Measurements from ENCODE around the gene RTN3.

The RTN3 gene

DNA sequence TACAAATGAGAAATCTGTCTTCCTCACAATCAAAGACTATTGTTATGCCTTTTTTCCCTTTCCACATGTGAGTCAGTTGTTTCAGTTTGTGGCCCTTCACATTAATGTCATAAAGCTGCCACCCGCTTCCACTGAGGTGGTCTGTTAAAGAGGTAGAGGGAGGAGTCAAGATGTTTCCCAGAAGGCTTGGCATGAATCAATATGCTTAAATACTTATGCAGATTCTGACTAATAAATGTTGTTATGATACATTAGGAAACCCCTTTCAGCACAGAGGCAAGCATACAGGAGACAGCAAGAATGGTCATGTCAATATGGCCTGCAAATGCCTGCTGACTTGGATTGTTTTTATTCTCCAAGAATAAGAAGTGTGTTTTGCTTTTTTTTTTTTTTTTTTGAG lies 6.5 kb downstream of the RTN3 start:
- Mint-ChIP-seq H3K9me3 (no peaks in the 10 kb centered on the region), H3K36me3 (ENCODE audit: low read depth) (peaks cover 18% of the 10 kb centered on the region), H3K27me3 (ENCODE audit: low read depth, poor library complexity) (no peaks in the 10 kb centered on the region), H3K4me3 (no peak overlapping the region), H3K4me1 (peaks cover 49% of the 10 kb centered on the region), H3K27ac (peak overlapping the region; percentile 17)
- DNase-seq = no peak
- TF ChIP-seq, protein P1, sequence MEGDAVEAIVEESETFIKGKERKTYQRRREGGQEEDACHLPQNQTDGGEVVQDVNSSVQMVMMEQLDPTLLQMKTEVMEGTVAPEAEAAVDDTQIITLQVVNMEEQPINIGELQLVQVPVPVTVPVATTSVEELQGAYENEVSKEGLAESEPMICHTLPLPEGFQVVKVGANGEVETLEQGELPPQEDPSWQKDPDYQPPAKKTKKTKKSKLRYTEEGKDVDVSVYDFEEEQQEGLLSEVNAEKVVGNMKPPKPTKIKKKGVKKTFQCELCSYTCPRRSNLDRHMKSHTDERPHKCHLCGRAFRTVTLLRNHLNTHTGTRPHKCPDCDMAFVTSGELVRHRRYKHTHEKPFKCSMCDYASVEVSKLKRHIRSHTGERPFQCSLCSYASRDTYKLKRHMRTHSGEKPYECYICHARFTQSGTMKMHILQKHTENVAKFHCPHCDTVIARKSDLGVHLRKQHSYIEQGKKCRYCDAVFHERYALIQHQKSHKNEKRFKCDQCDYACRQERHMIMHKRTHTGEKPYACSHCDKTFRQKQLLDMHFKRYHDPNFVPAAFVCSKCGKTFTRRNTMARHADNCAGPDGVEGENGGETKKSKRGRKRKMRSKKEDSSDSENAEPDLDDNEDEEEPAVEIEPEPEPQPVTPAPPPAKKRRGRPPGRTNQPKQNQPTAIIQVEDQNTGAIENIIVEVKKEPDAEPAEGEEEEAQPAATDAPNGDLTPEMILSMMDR (IDR thresholded peaks at IDR 0.05) = no peak

DNA sequence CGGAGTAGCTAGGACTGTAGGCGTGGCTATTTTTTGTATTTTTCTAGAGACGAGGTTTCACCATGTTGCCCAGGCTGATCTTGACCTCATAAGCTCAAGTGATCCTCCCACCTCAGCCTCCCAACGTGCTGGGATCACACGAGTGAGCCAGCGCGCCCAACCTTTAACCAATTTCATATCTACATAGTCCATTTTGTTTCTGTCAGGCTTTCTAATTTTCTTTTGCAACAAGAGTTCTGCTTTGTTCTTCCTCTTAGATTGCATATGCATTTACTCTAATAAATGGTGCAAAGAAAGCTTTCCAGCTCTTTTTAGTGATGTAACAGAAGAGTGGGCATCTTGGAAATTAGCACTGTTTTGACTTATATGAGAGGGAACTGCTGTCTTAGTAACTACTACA lies 13.3 kb downstream of the RTN3 start:
- H3K4me3 Mint-ChIP-seq = no peak overlapping the region
- TF ChIP-seq, protein P1 (IDR thresholded peaks at IDR 0.05) = no peak
- peaks cover 16% of the 10 kb centered on the region for H3K36me3 Mint-ChIP-seq (ENCODE audit: low read depth)
- H3K27me3 Mint-ChIP-seq (ENCODE audit: low read depth, poor library complexity) = no peaks in the 10 kb centered on the region
- H3K4me1 Mint-ChIP-seq = peaks cover 27% of the 10 kb centered on the region
- DNase-seq = no peak
- H3K27ac Mint-ChIP-seq = no peak overlapping the region
- H3K9me3 Mint-ChIP-seq = no peaks in the 10 kb centered on the region

DNA sequence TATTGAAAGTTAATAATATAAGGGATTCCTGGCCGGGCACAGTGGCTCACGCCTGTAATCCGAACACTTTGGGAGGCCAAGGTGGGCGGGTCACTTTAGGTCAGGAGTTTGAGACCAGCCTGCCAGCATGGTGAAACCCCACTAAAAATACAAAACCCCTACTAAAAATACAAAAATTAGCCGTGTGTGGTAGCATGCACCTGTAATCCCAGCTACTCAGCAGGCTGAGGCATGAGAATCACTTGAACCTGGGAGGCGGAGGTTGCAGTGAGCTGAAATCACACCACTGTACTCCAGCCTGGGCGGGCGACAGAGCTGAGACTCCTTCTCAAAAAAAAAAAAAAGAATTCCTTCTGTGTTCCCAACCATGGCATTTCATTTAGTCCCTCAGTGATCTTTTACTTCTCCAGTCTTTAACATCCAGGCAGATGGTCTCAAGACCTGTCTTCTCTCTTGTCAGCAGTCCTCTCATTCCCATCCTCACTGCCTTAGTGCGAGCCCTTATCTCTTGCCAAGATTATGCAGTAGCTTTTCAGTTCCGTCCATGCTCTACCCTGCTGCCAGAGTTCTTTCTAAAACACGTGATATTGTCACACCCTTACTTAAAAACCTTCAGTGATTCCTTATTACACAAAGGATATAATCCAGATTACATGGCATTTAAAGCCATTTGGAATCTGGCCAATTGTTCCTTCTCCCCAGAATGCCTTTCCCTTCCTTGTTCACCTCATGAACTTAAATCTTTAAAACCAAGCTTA lies 17.9 kb downstream of the RTN3 start:
- peaks cover 26% of the 10 kb centered on the region for H3K36me3 Mint-ChIP-seq (ENCODE audit: low read depth)
- H3K4me1 Mint-ChIP-seq = peaks cover 10% of the 10 kb centered on the region
- no peak overlapping the region for H3K4me3 Mint-ChIP-seq
- TF ChIP-seq, protein P1 (IDR thresholded peaks at IDR 0.05) = no peak
- peaks cover 3% of the 10 kb centered on the region for H3K27me3 Mint-ChIP-seq (ENCODE audit: low read depth, poor library complexity)
- H3K27ac Mint-ChIP-seq = peak overlapping the region; percentile 7
- DNase-seq = no peak
- H3K9me3 Mint-ChIP-seq = peaks cover 9% of the 10 kb centered on the region

DNA sequence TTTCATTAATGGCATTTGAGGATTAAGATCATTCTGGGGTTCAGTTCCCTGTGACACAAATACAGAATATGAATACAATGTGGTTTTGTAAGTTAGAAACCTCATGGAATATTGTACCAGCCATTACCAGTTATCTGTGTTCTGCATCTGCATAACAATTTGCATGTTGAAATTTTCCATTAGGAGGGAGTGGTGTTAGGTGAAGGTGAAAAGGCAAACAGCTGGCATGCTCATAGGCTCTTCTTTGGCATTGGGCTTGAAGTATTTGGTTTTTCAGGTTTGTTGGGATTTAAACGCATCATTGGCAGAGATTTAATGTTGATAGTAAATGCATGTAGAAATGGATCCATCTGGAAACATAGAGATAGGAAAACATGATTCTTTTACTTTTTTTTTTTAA lies 18.6 kb downstream of the RTN3 start:
- Mint-ChIP-seq H3K9me3 (peaks cover 9% of the 10 kb centered on the region), H3K36me3 (ENCODE audit: low read depth) (peaks cover 26% of the 10 kb centered on the region), H3K4me1 (peaks cover 10% of the 10 kb centered on the region), H3K27ac (no peak overlapping the region), H3K27me3 (ENCODE audit: low read depth, poor library complexity) (peaks cover 3% of the 10 kb centered on the region), H3K4me3 (no peak overlapping the region)
- TF ChIP-seq, protein P1 (IDR thresholded peaks at IDR 0.05) = no peak
- no peak for DNase-seq

DNA sequence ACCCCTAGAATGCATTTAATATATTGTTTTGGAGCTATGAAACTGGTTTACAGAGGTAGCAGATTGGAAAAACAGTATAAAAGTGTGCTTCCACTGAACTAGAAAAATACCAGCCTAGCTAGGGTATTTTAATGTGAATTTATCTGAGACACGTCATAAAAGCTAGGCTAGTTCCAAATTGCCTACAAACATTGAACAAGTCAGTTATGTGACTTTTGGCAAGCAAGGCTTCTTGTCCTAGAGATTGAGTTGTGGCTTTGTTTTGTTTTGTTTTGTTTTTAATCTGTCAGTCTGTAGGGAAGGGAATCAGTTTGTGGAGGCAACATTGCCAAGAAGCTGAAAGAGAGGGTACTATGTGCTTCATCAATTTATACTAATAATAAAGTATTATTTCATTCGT lies 24.2 kb downstream of the RTN3 start:
- H3K9me3 Mint-ChIP-seq = peaks cover 9% of the 10 kb centered on the region
- TF ChIP-seq, protein P1 (IDR thresholded peaks at IDR 0.05) = no peak
- no peak overlapping the region for H3K4me3 Mint-ChIP-seq
- H3K36me3 Mint-ChIP-seq (ENCODE audit: low read depth) = peaks cover 23% of the 10 kb centered on the region
- H3K27ac Mint-ChIP-seq = peak overlapping the region; percentile 58
- no peak for DNase-seq
- peaks cover 3% of the 10 kb centered on the region for H3K27me3 Mint-ChIP-seq (ENCODE audit: low read depth, poor library complexity)
- peaks cover 5% of the 10 kb centered on the region for H3K4me1 Mint-ChIP-seq

DNA sequence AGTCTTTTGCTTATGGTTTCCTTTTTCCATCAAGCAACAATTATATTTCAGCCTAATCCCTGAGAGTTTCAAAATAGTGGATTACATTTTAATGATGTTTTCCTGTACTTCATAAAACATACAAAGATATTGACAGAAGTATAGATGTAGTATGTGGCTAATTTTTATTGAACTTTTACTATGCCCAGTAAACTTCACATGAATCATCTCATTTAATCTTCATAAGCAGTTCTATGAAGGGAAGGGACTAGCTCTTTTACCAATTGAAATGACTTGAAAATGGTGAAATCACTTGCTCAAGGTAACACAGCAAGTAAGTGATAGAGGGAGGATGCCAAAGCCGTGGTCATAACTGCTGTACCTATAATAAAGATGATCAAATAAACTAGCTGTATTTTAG lies 27.5 kb downstream of the RTN3 start:
- H3K27ac Mint-ChIP-seq = no peak overlapping the region
- H3K27me3 Mint-ChIP-seq (ENCODE audit: low read depth, poor library complexity) = no peaks in the 10 kb centered on the region
- no peak for DNase-seq
- H3K4me1 Mint-ChIP-seq = peaks cover 9% of the 10 kb centered on the region
- TF ChIP-seq, protein P1 (IDR thresholded peaks at IDR 0.05) = no peak
- H3K36me3 Mint-ChIP-seq (ENCODE audit: low read depth) = peaks cover 11% of the 10 kb centered on the region
- no peaks in the 10 kb centered on the region for H3K9me3 Mint-ChIP-seq
- no peak overlapping the region for H3K4me3 Mint-ChIP-seq
